ENCODE results near the gene FKBP4. TPM values are rescaled to one million over a fixed set of nuclear protein-coding genes. Genes with fewer than 3 reads are reported as not detected.

Gene FKBP4
- total RNA-seq, 1 donor from 2014 or later = 94.7 TPM

DNA sequence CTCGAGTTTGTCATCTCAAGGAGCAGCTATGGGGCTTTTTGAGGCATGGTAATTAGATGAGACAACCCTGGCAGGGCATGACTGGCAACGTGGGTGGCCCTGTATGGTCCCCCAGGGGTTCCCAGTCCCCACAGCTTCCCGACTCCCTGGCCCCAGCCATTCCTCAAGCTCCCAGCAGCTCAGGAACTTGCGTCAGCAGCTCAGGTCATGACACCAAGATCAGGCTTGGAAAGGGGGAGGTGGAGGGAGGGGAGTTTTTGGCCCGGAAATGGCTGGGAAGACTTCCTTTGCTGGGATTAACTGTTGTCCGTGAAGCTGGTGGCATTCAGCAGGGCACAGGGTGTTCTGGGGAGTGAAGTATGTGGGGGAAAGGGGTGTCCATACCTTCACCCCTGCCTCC, 50.5 kb downstream of the FKBP4 start:
- POLR2A ChIA-PET = no interaction called here
- intact Hi-C loops (cut with micrococcal nuclease) = no loop called here
- no peak overlapping the region for H3K27ac Mint-ChIP-seq
- no peak for DNase-seq
- H3K9me3 Mint-ChIP-seq = no peaks in the 10 kb centered on the region
- H3K27me3 Mint-ChIP-seq = no peaks in the 10 kb centered on the region
- H3K4me3 Mint-ChIP-seq = no peak overlapping the region
- CTCF ChIA-PET = interaction anchor here (0.8 to 1.9 kb wide), 4 partner anchors 99 to 197 kb away, joined by 3 to 10 read pairs (median 6); no protein-coding TSS in a partner anchor
- H3K36me3 Mint-ChIP-seq (ENCODE audit: low read depth) = peaks cover 58% of the 10 kb centered on the region
- TF ChIP-seq CTCF (IDR thresholded peaks at IDR 0.05) = no peak
- no peak for ATAC-seq (ENCODE audit: low read depth)
- no peaks in the 10 kb centered on the region for H3K4me1 Mint-ChIP-seq

DNA sequence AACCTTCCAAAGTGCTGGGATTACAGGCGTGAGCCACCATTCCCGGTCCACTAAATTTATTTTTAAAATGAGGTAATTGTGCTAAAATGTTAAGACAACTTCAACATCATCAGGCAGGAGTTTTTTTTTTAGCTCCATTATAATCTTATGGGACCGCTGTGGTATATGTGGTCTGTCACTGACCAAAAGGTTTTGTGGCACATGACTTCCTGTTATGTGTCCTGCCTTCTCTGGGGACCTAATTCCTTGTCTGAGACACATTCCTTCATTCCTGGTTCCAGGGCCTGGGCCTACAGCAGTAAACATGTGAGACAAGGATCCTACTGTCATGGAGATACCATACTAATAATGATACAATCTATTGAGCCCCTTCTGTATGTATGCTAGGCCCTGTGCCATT, 57.2 kb downstream of the FKBP4 start:
- CTCF ChIA-PET = interaction anchor here (1.2 kb wide), 1 partner anchor 92 kb away, joined by 5 read pairs; no protein-coding TSS in a partner anchor
- POLR2A ChIA-PET = interaction anchor here (0.6 kb wide), 1 partner anchor 17 kb away, joined by 4 read pairs; the partner anchor contains the start of gene NRIP2
- H3K27ac Mint-ChIP-seq = no peak overlapping the region
- TF ChIP-seq CTCF (IDR thresholded peaks at IDR 0.05) = no peak
- H3K36me3 Mint-ChIP-seq (ENCODE audit: low read depth) = peaks cover 31% of the 10 kb centered on the region
- no peaks in the 10 kb centered on the region for H3K27me3 Mint-ChIP-seq
- peaks cover 2% of the 10 kb centered on the region for H3K4me1 Mint-ChIP-seq
- H3K4me3 Mint-ChIP-seq = no peak overlapping the region
- no peaks in the 10 kb centered on the region for H3K9me3 Mint-ChIP-seq
- intact Hi-C loops (cut with micrococcal nuclease) = loop anchor here (2.0 kb wide), 1 partner anchor 189 kb away; no protein-coding TSS in a partner anchor
- ATAC-seq (ENCODE audit: low read depth) = no peak
- DNase-seq = no peak

DNA sequence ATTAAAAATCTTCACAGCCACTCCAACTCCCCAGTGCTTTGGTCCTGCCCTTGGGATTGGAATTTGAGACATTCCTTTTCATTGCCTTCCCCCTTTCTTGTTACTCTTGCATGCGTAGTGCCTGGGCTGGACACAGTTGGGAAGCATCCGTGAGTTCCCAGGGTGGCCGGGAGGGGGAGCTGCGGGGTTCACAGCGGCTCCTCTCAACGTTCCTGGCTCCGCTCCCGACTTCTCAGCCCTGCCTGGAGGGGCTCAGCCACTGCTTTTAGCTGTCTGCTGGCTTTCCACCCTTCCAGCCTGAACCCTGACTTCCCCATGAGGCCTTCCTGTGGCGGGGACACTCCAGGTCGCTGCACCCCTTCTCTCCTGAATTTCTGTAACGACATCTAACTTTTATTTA, 58.9 kb downstream of the FKBP4 start:
- CTCF ChIA-PET = interaction anchor here (0.6 to 1.6 kb wide), 3 partner anchors 8 to 188 kb away, joined by 3 to 8 read pairs (median 4); no protein-coding TSS in a partner anchor
- peak; percentile 28 for DNase-seq

More for the DNA sequence above, 58.9 kb downstream of the FKBP4 start:
- no peak overlapping the region for H3K4me3 Mint-ChIP-seq
- H3K27me3 Mint-ChIP-seq = no peaks in the 10 kb centered on the region
- peaks cover 2% of the 10 kb centered on the region for H3K4me1 Mint-ChIP-seq
- H3K36me3 Mint-ChIP-seq (ENCODE audit: low read depth) = peaks cover 32% of the 10 kb centered on the region
- H3K9me3 Mint-ChIP-seq = no peaks in the 10 kb centered on the region
- peak; percentile 45 for ATAC-seq (ENCODE audit: low read depth)
- no peak overlapping the region for H3K27ac Mint-ChIP-seq
- TF ChIP-seq CTCF (IDR thresholded peaks at IDR 0.05) = no peak
- intact Hi-C loops (cut with micrococcal nuclease) = loop anchor here (1.0 to 2.0 kb wide), 2 partner anchors 91 to 187 kb away; no protein-coding TSS in a partner anchor
- POLR2A ChIA-PET = interaction anchor here (0.7 kb wide), 1 partner anchor 58 kb away, joined by 3 read pairs; no protein-coding TSS in a partner anchor

Other genes starting within 250 kb of the FKBP4 start
- gene ITFG2, start 17.7 kb downstream of the FKBP4 start, total RNA-seq = 90.1 and 90.6 TPM in 2 replicates
- gene NRIP2, start 40.1 kb downstream of the FKBP4 start, total RNA-seq = not detected in 2 replicates
- not detected in 2 replicates for gene TEX52, start 62.1 kb downstream of the FKBP4 start, total RNA-seq
- gene FOXM1, start 82.2 kb downstream of the FKBP4 start, total RNA-seq = 1.8 and 2.8 TPM in 2 replicates
- gene RHNO1, start 82.3 kb downstream of the FKBP4 start, total RNA-seq = 12.4 and 14.4 TPM in 2 replicates
- gene TULP3, start 95.9 kb downstream of the FKBP4 start, total RNA-seq = 7.0 and 7.3 TPM in 2 replicates
- 0.27 TPM in 1 of 2 replicates, not detected in the other for gene TEAD4, start 164.4 kb downstream of the FKBP4 start, total RNA-seq